GM20000 (cell line): ENCODE results near the gene GRN.
A peak's percentile ranks its signal among the peaks of the same experiment; 100 is the strongest.

Experiments
- DNase-seq: peaks from one replicate; pipeline ENCODE4 v3.0.0; 2012; ENCODE audit warnings: low spot score
- TF ChIP-seq, protein P1 (sequence below): IDR thresholded peaks from 2 replicates; pipeline ENCODE4 v1.5.1; 2012; ENCODE audit warnings: mild to moderate bottlenecking, control low read depth; ENCODE audit errors: extremely low read depth, missing control alignments

The GRN gene

DNA sequence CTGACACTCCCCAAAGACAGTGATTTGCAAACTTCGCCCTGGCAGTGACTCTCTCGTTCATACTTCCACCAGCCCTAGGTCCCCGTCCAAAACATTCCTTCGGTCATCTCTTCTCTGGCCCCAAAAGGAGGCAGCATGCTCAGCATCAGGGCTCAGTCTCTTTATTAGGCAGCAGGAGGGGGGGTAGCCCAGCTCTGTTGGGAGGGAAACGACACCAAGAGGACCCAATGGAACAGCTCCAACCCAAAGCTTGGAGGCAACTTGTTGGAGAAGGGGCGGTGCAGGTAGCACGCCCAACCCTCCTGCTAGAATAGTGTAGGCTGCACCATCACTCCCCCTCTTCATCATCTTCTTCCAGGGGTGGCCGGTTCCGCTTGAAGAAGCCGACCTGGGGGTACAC lies 26.9 kb downstream of the GRN start:
- TF ChIP-seq, protein P1, sequence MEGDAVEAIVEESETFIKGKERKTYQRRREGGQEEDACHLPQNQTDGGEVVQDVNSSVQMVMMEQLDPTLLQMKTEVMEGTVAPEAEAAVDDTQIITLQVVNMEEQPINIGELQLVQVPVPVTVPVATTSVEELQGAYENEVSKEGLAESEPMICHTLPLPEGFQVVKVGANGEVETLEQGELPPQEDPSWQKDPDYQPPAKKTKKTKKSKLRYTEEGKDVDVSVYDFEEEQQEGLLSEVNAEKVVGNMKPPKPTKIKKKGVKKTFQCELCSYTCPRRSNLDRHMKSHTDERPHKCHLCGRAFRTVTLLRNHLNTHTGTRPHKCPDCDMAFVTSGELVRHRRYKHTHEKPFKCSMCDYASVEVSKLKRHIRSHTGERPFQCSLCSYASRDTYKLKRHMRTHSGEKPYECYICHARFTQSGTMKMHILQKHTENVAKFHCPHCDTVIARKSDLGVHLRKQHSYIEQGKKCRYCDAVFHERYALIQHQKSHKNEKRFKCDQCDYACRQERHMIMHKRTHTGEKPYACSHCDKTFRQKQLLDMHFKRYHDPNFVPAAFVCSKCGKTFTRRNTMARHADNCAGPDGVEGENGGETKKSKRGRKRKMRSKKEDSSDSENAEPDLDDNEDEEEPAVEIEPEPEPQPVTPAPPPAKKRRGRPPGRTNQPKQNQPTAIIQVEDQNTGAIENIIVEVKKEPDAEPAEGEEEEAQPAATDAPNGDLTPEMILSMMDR: no peak
- no peak for DNase-seq

DNA sequence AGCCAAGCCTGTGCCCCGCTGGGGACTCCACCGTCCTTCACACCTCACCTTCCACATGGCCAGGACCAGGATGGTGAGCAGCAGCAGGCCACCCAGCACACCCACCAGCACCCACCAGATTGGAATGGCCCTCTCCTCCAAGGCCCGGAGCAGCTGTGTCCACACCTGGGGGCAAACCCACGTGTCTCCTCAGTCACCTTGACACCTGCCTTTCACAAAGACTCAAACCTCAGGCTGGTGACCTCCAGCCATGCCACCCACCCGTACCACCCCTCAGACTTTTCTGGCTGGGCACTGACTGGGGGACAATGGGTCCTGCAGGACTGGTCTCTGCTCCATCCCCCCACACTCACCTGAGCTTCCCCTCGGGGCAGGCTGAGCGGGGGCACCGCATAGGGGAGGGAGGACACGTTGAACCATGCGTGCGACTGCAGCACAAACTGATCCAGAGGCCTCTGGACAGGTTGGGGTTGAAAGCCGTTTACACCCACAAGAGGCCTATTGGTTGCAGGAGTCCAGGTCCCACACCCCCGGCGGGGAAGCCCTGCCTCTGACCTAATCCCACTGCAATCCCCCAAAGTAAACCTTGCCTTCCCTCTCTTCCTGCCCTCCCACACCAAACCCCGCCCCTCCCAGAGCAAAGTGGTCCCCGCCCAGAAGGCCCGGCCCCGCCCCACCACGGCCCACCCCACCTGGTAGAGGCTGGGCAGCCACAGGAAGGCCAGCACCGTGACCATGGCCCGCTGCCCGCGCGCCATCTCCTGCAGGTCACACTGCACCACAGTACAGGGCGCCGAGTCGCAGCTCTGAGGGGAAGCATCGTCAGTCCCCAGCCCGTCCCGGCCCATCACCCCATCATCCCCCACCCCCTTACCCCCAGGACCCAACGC lies 29.4 kb downstream of the GRN start:
- DNase-seq: peak; percentile 61
- TF ChIP-seq, protein P1: no peak

DNA sequence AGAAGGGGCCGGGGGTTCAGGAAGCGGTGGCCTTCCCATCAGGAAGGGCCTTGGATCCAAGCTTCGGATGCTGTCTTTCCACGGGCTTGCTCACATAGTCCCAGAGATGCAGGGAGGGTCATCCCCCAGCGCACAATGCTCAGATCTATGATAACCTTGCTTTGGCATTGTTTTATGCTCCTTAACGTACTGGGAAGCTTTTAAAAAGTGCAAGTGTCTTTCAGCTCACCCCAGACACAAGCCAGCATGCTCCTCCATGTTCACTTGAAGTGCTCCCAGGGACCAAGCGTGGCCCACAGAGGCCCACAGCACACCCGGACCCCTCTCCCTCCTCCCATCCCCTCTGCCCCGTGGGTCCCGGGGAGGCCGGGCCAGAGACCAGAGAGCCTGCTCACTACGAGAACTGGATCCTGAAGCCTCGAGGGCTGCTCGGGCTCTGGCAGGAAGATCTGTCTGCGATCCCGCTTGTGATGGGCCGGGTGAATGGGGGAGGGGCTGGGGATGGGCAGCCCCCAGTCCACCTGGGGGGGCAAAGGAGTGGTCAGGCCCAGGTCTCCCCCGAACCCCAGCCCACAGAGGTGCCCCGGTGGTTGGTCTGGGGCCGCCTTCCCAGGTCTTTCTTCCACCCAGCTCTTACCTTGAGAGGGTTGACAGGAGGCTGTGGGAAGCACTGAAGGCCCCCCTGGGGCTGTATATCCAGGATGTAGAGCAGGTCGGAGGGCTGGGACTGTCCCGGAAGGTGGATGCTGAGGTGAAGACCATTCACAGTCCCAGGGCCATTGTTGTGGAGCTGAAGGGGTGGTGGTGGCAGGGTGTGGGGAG lies 30.3 kb downstream of the GRN start:
- DNase-seq: peak; percentile 33
- TF ChIP-seq, protein P1: no peak

GRCh38 chr17:44376124-44376523 lies 31.0 kb downstream of the GRN start:
- peak; percentile 75 for DNase-seq
- TF ChIP-seq, protein P1: peak; percentile 32

DNA sequence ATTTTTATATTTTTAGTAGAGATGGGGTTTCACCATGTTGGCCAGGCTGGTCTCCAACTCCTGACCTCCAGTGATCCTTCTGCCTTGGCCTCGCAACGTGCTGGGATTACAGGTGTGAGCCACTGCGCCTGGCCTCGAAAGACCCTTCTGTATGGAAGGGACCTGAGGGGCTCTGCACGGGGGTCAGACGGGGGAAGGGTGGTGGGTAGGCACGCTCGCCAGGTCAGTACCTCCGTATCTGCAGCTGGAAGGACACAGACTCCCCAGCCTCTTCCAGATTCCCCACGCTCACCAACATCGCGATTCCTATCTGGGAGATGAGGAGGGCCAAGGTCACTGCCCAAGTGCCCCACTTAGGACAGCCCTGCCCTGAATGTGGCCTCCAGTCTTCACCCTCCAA lies 31.7 kb downstream of the GRN start:
- DNase-seq: no peak
- TF ChIP-seq, protein P1: no peak

GRCh38 chr17:44378171-44378705 lies 33.1 kb downstream of the GRN start:
- TF ChIP-seq, protein P1: no peak
- DNase-seq: no peak

DNA sequence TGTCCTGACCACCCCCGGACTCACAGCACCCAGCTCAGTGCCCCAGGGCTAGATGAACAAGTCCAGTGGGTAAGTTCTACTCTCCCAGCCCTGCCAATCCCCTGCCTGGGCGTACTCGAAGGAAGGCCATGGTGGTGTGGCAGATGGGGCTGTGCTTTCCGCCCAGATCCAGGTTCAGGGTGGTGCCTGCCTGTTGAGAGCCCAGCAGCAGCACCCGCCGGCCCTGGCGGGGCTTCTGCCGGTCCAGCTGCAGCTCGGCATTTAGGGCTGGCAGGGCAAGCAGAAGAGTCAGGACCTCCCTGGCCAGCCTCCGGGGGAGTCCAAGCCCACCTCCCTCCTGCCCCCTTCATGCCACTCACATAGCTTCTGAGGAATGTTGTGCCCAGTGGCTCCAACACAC lies 34.8 kb downstream of the GRN start:
- DNase-seq: peak; percentile 8
- TF ChIP-seq, protein P1: no peak
